GM10847 (cell line): Measurements from ENCODE around the gene ADAT3.

ENCODE experiments used
- POLR2A ChIP-seq: IDR thresholded peaks from 2 replicates; pipeline ENCODE4 v1.6.1; 2011; ENCODE audit not compliant: insufficient read length; ENCODE audit errors: extremely low read depth

ADAT3 gene

DNA sequence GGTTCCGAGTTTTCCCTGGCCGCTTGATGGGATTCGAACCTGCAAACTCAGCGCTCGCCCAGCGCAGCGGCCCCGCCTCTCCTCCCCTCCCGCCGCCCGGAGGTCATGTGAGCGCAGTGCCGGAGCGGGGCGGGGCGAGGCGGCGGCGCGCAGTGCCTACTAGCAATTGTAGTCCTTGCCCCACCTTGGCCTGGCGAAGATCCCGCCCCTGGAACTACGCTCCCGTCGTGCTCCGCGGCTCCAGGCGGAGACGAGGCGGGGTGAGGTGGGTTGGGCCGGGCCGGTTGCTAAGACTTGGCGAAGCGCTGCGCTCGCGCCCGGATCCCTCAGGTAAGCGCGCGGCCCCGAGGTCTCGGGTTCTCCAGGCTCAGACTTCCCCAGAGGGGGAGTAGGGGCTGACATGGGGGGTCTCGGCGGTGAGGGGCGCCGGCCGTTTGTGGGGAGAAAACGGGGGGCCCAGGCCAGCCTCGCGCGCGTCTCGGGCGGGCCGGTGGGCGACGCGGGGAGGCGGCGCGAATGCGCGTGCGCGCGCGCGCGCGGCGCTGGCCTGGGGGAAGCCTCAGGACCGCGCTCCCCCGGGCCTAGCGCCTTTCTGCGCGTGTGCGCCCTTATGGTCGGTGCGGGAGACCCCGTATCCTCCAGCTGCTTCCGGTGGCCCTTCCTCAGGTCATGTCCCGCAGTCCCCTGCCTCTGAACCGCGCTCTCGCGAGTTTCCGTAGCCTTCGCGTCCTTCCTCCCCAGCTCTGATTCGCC is at the start of gene ADAT3, which contains the start of gene SCAMP4:
ADAT3 (plus strand) TSS at position 290 of the 753 bp plus-strand sequence. CDS start 6,649 bp downstream, outside the sequence.
SCAMP4 (plus strand) TSS at position 290 of the 753 bp plus-strand sequence. CDS start 9,621 bp downstream, outside the sequence.
- TF ChIP-seq POLR2A = peak; percentile 11

- TF ChIP-seq POLR2A = no peak
These were observed 49.4 kb upstream of the ADAT3 start for GRCh38 chr19:1855828-1856255.

DNA sequence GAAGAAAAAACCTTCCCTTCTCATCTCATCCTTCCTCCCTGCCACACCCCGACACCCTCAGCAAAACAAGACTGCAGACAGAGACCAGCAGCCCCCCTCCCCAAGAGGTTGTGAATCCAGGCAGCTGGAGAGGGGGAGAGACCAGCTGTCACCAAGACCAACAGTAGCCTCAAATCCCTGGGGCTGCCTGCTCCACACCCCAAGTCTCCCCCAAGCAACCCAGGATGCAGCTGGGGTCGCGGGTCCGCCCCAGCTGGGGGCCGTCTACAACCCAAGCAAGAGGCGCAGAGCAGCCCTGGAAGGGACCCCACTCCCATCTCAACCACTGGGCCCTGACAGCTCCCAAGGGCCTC is 48.9 kb upstream of the ADAT3 start:
- no peak for TF ChIP-seq POLR2A

DNA sequence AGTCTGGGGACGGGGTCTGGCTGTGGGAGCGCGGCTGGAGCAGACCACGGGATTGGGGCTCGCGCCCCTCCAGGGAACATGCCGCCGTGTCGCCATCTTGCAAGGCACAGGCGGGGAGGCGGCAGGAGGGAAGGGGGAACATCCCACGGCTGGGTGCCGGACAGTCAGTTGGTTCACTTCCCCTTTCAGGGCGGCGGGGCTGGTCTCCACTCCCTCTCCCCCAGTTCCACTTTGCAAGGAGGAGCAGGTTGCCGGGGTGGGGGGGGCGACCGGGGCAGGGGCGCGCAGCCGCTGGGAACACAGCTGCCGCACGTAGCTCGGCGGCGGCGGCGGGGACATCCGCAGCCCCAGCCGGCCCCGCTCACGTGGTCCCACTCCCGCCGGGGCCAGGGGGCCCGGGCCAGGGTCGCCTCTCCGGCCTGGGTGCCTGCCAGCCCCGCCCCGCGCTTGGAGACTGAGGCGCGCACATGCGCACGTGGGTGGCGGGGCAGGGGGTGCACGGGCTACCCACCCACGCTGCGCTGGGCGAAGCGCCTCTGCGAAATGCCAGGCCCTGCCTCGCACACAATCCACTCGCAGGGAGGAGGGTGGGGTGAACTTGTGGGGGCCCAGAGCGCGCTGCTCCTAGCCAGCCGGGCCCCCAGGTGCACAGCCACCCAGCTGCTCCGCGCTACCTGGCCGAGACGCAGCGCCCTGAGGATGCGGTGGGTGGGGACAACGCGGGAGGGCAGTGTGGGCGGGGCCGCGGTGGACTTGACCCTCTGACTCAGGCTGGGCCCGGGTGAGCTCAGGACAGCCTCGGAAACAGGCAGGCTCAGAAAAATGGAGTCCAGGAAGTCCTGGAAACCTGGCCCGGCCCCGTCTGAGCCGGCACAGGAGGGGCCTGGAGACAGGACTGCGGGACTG is 48.2 kb upstream of the ADAT3 start:
- TF ChIP-seq POLR2A = peak; percentile 38

GRCh38 chr19:1857648-1858326 is 47.4 kb upstream of the ADAT3 start:
- no peak for TF ChIP-seq POLR2A

DNA sequence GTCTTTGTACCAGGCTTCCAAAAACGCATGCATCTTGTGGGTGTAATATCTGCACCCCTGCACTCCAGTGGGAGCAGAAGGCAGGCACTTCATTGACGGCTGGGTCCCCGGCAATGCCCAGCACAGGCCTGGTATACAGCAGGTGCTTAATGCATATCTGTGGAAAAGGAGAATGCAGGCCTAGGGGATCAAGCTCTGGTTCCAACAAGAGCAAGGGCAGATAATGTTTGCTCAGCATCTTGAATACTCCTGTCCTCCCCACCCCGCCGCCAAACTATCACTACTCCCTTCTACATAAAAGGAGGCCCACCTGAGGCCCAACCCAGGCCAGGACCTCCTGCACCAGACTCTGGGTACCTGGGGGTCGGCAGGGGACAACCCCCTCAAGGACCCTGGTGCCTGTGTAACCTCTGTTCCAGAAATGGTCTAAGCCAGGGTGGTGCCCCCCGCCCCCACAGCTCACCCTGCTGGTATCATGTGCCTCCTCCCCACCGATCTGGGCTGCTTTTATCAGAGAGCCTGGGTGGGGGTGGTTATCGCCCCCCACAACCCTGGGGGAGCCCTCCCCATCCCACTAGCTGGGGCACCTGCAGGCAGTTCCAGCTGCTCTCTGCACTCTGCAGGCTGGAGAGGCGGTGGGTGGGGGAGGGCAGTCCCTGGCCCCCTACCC is 46.7 kb upstream of the ADAT3 start:
- TF ChIP-seq POLR2A = no peak

GRCh38 chr19:1859331-1859781 is 45.8 kb upstream of the ADAT3 start:
- no peak for TF ChIP-seq POLR2A

- no peak for TF ChIP-seq POLR2A
These were observed 45.0 kb upstream of the ADAT3 start for GRCh38 chr19:1860042-1860775.

GRCh38 chr19:1860821-1861598 is 44.2 kb upstream of the ADAT3 start:
- TF ChIP-seq POLR2A = no peak

DNA sequence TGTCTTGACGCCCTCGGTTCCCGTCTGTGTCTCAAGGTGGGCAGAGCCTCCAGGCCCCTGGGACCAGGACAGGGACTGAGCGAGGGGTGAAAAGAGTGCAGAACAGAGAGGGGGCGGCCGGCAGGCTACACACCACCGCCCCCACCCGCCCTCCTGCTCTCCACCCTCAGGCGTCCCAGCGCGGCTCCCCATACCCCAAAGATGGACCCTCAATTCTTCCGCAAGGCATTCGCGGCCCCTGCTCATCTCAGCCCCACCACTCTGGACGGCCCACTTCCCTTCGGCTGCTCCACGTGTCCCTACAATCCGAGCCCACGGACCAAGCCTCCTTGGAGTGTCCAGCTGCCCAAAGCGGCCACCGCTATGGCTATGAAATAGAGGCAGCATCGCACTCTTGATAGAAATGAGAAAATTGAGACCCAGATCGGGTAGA is 43.6 kb upstream of the ADAT3 start:
- TF ChIP-seq POLR2A = no peak

DNA sequence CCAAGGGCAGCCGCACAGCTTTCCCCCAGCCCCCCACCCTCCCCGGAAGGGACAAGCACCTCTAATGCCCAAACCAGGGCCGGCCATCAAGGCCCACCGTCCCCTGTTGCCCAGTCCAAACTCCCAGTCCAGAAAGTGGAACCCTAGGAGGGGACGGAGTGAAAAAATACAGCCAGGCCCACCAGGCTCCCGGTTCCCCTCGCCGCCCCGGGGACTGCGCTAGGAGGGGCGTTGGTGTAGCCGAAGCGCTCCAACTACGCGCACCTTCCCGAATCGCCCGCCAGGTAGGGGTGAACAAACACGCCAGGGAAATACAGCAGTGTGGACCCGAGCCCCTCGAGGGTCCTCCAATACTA is 43.2 kb upstream of the ADAT3 start:
- TF ChIP-seq POLR2A = no peak

- TF ChIP-seq POLR2A = no peak
These were observed 42.5 kb upstream of the ADAT3 start for GRCh38 chr19:1862424-1863327.

DNA sequence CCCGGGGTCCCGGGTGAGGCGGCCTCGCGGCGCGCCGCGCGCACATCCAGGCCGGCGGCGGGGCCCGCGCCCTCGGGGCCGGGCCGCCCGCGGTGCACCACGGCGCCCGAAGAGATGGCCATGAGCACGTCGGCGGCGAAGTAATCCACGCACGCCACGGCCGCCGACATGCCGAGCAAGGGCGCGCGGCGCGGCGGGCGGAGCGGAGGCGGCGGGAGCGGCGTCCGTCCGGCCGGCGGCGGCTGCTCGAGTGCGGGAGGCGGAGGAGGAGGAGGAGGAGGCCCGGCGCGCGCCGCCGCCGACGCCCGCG is 41.9 kb upstream of the ADAT3 start, which contains the start of gene KLF16:
KLF16 (minus strand) TSS at position 252 of the 310 bp plus-strand sequence; CDS start at position 170, 82 bp downstream.
- peak; percentile 63 for TF ChIP-seq POLR2A
